MM.1S (cell line): ENCODE results near the gene RSPH1.

Source experiments
- DNase-seq: peaks from one replicate; pipeline ENCODE4 v3.0.0-alpha.2; 2015
- H2AFZ ChIP-seq: fragments of 300-600 bp; sonication (generic); 2 replicates; pipeline ENCODE4 v1.6.0; 2016; ENCODE audit warnings: antibody characterized with exemption, low read length
- H3F3A ChIP-seq: fragments of 300-600 bp; sonication (generic); 2 replicates; pipeline ENCODE4 v1.6.1; 2016; ENCODE audit warnings: mild to moderate bottlenecking, antibody characterized with exemption, low read length, moderate library complexity, mixed read lengths; ENCODE audit not compliant: insufficient read depth
- H3K27ac ChIP-seq: fragments of 300-600 bp; sonication (generic); 2 replicates; pipeline ENCODE4 v1.5.1; 2016; ENCODE audit warnings: mild to moderate bottlenecking, low read length
- H3K27me3 ChIP-seq: fragments of 300-600 bp; sonication (generic); replicated peaks from 2 replicates; pipeline ENCODE4 v1.6.0; 2016; ENCODE audit warnings: low read length; ENCODE audit not compliant: insufficient read depth
- H3K36me3 ChIP-seq: fragments of 300-600 bp; sonication (generic); replicated peaks from 2 replicates; pipeline ENCODE4 v1.6.1; 2016; ENCODE audit warnings: mild to moderate bottlenecking, low read length, mixed read lengths; ENCODE audit not compliant: insufficient read depth
- H3K4me1 ChIP-seq: fragments of 300-600 bp; sonication (generic); 2 replicates; pipeline ENCODE4 v1.6.1; 2016; ENCODE audit warnings: low read length, mixed read lengths
- H3K4me2 ChIP-seq: fragments of 300-600 bp; sonication (generic); 2 replicates; pipeline ENCODE4 v1.6.0; 2016; ENCODE audit warnings: low read depth, low read length
- H3K4me3 ChIP-seq: fragments of 300-600 bp; sonication (generic); 2 replicates; pipeline ENCODE4 v1.5.1; 2016; ENCODE audit warnings: low read length, mixed read lengths
- H3K79me2 ChIP-seq: fragments of 300-600 bp; sonication (generic); 2 replicates; pipeline ENCODE4 v1.6.1; 2016; ENCODE audit warnings: mixed run types, low read length, mixed read lengths
- H3K9ac ChIP-seq: fragments of 300-600 bp; sonication (generic); 2 replicates; pipeline ENCODE4 v1.6.1; 2016; ENCODE audit warnings: low read length, mixed read lengths
- H3K9me2 ChIP-seq: fragments of 300-600 bp; sonication (generic); replicated peaks from 2 replicates; pipeline ENCODE4 v1.6.1; 2016; ENCODE audit warnings: mild to moderate bottlenecking, low read length, mixed read lengths; ENCODE audit not compliant: insufficient read depth
- H3K9me3 ChIP-seq: fragments of 300-600 bp; sonication (generic); replicated peaks from 2 replicates; pipeline ENCODE4 v1.6.1; 2016; ENCODE audit warnings: mild to moderate bottlenecking, low read length, mixed read lengths; ENCODE audit not compliant: insufficient read depth
- H4K20me1 ChIP-seq: fragments of 300-600 bp; sonication (generic); 2 replicates; pipeline ENCODE4 v1.6.1; 2016; ENCODE audit warnings: mild to moderate bottlenecking, low read length, moderate library complexity, mixed read lengths; ENCODE audit not compliant: insufficient read depth
- CTCF ChIP-seq: fragments of 300-600 bp; sonication (generic); IDR thresholded peaks from 2 replicates; pipeline ENCODE4 v1.5.1; 2016; ENCODE audit warnings: antibody characterized with exemption, low read length, mixed read lengths
- EZH2 ChIP-seq: fragments of 300-600 bp; sonication (generic); optimal IDR thresholded peaks from 2 replicates; pipeline ENCODE3; 2017; ENCODE audit warnings: low read depth, mild to moderate bottlenecking, antibody characterized with exemption, low read length, mixed read lengths
- EZH2phosphoT487 ChIP-seq: fragments of 300-600 bp; sonication (generic); IDR thresholded peaks from 2 replicates; pipeline ENCODE4 v1.6.1; 2018; ENCODE audit warnings: antibody characterized with exemption, low read length

Gene RSPH1

DNA sequence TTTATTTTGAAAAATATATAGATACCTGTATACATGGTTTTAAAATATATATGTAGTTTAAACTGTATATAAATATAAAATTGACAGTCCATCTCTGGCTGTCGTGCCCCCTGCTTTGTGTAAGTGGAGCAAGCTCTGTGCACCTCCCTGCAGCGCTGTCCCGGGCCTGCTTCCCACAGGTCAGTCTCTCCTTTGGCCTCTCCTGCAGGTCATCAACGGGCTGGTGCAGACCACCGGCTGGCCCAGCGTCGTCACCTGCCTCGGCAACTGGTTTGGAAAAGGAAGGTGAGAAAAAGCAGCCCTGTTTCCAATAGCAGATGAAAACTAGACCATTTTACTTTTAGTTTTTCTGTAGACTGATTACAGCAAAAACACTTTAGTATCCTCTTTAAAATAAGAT is 46.2 kb upstream of the RSPH1 start:
- no peak for DNase-seq
- no peaks in the 10 kb centered on the region for H3F3A ChIP-seq
- H3K36me3 ChIP-seq, result no peaks in the 10 kb centered on the region
- no peak overlapping the region for H3K4me2 ChIP-seq
- H3K79me2 ChIP-seq, result no peaks in the 10 kb centered on the region
- H3K4me3 ChIP-seq, result no peak overlapping the region
- no peak overlapping the region for H2AFZ ChIP-seq
- H3K9me2 ChIP-seq, result no peaks in the 10 kb centered on the region
- no peak overlapping the region for H3K9ac ChIP-seq
- H3K9me3 ChIP-seq, result no peaks in the 10 kb centered on the region
- H3K4me1 ChIP-seq, result peaks cover 5% of the 10 kb centered on the region; the same call in 1 of the 2 replicates
- H3K27ac ChIP-seq, result no peak overlapping the region
- TF ChIP-seq CTCF, result no peak
- TF ChIP-seq EZH2, result no peak
- TF ChIP-seq EZH2phosphoT487, result no peak
- peaks cover 52% of the 10 kb centered on the region for H3K27me3 ChIP-seq
- H4K20me1 ChIP-seq, result no peaks in the 10 kb centered on the region

GRCh38 chr21:42541618-42542017 is 45.6 kb upstream of the RSPH1 start:
- H3K4me1 ChIP-seq, result peaks cover 5% of the 10 kb centered on the region; the same call in 1 of the 2 replicates
- no peak overlapping the region for H3K9ac ChIP-seq
- no peak overlapping the region for H3K27ac ChIP-seq
- DNase-seq, result no peak
- H2AFZ ChIP-seq, result no peak overlapping the region
- TF ChIP-seq CTCF (no peak), EZH2phosphoT487 (no peak), EZH2 (no peak)
- no peaks in the 10 kb centered on the region for H3K9me3 ChIP-seq
- no peak overlapping the region for H3K4me3 ChIP-seq
- H3K36me3 ChIP-seq, result no peaks in the 10 kb centered on the region
- no peaks in the 10 kb centered on the region for H3F3A ChIP-seq
- peaks cover 51% of the 10 kb centered on the region for H3K27me3 ChIP-seq
- H3K9me2 ChIP-seq, result no peaks in the 10 kb centered on the region
- H3K4me2 ChIP-seq, result no peak overlapping the region
- no peaks in the 10 kb centered on the region for H4K20me1 ChIP-seq
- no peaks in the 10 kb centered on the region for H3K79me2 ChIP-seq

DNA sequence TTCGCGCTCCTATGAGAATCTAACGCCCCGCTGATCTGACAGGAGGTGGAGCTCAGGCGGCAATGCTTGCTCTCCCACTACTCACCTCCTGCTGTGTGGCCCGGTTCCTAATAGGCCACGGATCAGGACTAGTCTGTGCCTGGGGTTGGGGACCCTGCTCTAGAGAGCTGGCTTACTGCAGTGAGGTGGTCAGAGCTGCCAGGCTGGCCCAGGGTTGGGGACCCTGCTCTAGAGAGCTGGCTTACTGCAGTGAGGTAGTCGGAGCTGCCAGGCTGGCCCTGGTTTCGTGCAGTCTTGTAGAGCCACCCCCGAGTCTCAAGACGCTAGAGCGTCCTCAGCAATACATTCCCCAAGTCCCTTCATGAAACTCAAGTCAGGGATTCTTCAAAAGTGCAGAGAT is 45.1 kb upstream of the RSPH1 start:
- Histone ChIP-seq H3F3A (no peaks in the 10 kb centered on the region), H3K9me3 (no peaks in the 10 kb centered on the region), H3K9me2 (no peaks in the 10 kb centered on the region), H3K4me2 (no peak overlapping the region), H4K20me1 (no peaks in the 10 kb centered on the region), H2AFZ (no peak overlapping the region), H3K36me3 (no peaks in the 10 kb centered on the region), H3K27me3 (peaks cover 51% of the 10 kb centered on the region), H3K4me1 (peaks cover 5% of the 10 kb centered on the region; the same call in 1 of the 2 replicates), H3K4me3 (no peak overlapping the region), H3K27ac (no peak overlapping the region), H3K79me2 (no peaks in the 10 kb centered on the region), H3K9ac (no peak overlapping the region)
- DNase-seq, result no peak
- TF ChIP-seq EZH2phosphoT487 (no peak), EZH2 (no peak), CTCF (no peak)

GRCh38 chr21:42540396-42540795 is 44.4 kb upstream of the RSPH1 start:
- no peak overlapping the region for H3K4me2 ChIP-seq
- H3K9ac ChIP-seq, result no peak overlapping the region
- no peak overlapping the region for H3K4me3 ChIP-seq
- H3K9me2 ChIP-seq, result no peaks in the 10 kb centered on the region
- peaks cover 54% of the 10 kb centered on the region for H3K27me3 ChIP-seq
- no peak overlapping the region for H3K27ac ChIP-seq
- H4K20me1 ChIP-seq, result no peaks in the 10 kb centered on the region
- no peaks in the 10 kb centered on the region for H3K36me3 ChIP-seq
- H3K9me3 ChIP-seq, result no peaks in the 10 kb centered on the region
- H3K79me2 ChIP-seq, result no peaks in the 10 kb centered on the region
- no peak overlapping the region for H2AFZ ChIP-seq
- no peak for DNase-seq
- H3K4me1 ChIP-seq, result peaks cover 3% of the 10 kb centered on the region; the same call in 1 of the 2 replicates
- no peak for TF ChIP-seq EZH2phosphoT487
- TF ChIP-seq CTCF, result no peak
- TF ChIP-seq EZH2, result no peak
- no peaks in the 10 kb centered on the region for H3F3A ChIP-seq
